MV-4-11 (cell line): Measurements from ENCODE around the gene MYO16.
A peak's percentile ranks its signal among the peaks of the same experiment; 100 is the strongest.
"Not testable (repeated sequence)": the region's sequence is repeated elsewhere in the genome, so short reads cannot be mapped to it uniquely, and the experiment has no call there.

Source experiments
- DNase-seq: peaks from one replicate; lab custom pipeline; 2025; lab: John Stamatoyannopoulos, UW

Gene MYO16

GRCh38 chr13:108983273-108983672 lies 353.9 kb downstream of the MYO16 start:
- DNase-seq, result no peak

GRCh38 chr13:108984251-108984920 lies 355.0 kb downstream of the MYO16 start:
- DNase-seq, result no peak

- DNase-seq, result no peak
Measured at GRCh38 chr13:108985166-108985565, 355.8 kb downstream of the MYO16 start.

- no peak for DNase-seq
Measured at GRCh38 chr13:108987517-108987916, 358.1 kb downstream of the MYO16 start.

GRCh38 chr13:108987944-108988343 lies 358.5 kb downstream of the MYO16 start:
- DNase-seq, result no peak

- DNase-seq, result not testable (repeated sequence)
Measured at GRCh38 chr13:108991416-108991815, 362.0 kb downstream of the MYO16 start.

- peak; percentile 6 for DNase-seq
Measured at GRCh38 chr13:108993346-108993745, 363.9 kb downstream of the MYO16 start.

GRCh38 chr13:108996430-108996829 lies 367.0 kb downstream of the MYO16 start:
- DNase-seq, result no peak

GRCh38 chr13:109000207-109000606 lies 370.8 kb downstream of the MYO16 start:
- no peak for DNase-seq

GRCh38 chr13:109002934-109003333 lies 373.5 kb downstream of the MYO16 start:
- no peak for DNase-seq

GRCh38 chr13:109007946-109008345 lies 378.5 kb downstream of the MYO16 start:
- no peak for DNase-seq

GRCh38 chr13:109009756-109010155 lies 380.3 kb downstream of the MYO16 start:
- no peak for DNase-seq

- no peak for DNase-seq
Measured at GRCh38 chr13:109010912-109011311, 381.5 kb downstream of the MYO16 start.

GRCh38 chr13:109012115-109012514 lies 382.7 kb downstream of the MYO16 start:
- DNase-seq, result no peak

GRCh38 chr13:109021558-109021957 lies 392.1 kb downstream of the MYO16 start:
- DNase-seq, result peak; percentile 2

- no peak for DNase-seq
Measured at GRCh38 chr13:109024611-109025010, 395.2 kb downstream of the MYO16 start.

GRCh38 chr13:109026266-109026665 lies 396.9 kb downstream of the MYO16 start:
- no peak for DNase-seq

- DNase-seq, result no peak
Measured at GRCh38 chr13:109028624-109029023, 399.2 kb downstream of the MYO16 start.

GRCh38 chr13:109033090-109033489 lies 403.7 kb downstream of the MYO16 start:
- DNase-seq, result no peak

- no peak for DNase-seq
Measured at GRCh38 chr13:109036078-109036780, 406.8 kb downstream of the MYO16 start.

GRCh38 chr13:109043636-109044035 lies 414.2 kb downstream of the MYO16 start:
- no peak for DNase-seq

GRCh38 chr13:109055850-109056249 lies 426.4 kb downstream of the MYO16 start:
- DNase-seq, result no peak

GRCh38 chr13:109058087-109058486 lies 428.7 kb downstream of the MYO16 start:
- no peak for DNase-seq

GRCh38 chr13:109072505-109072904 lies 443.1 kb downstream of the MYO16 start:
- DNase-seq, result no peak
